NCI-H2227 (cell line): ENCODE results near the gene TMEM164.
A peak's percentile ranks its signal among the peaks of the same experiment; 100 is the strongest.

ENCODE experiments used
- DNase-seq: peaks from one replicate; lab custom pipeline; 2025; ENCODE audit not compliant: unreplicated experiment; lab: John Stamatoyannopoulos, UW

The TMEM164 gene

GRCh38 chrX:110036162-110037033 lies 33.5 kb downstream of the TMEM164 start:
- no peak for DNase-seq

- DNase-seq = no peak
These were observed 34.3 kb downstream of the TMEM164 start for GRCh38 chrX:110037178-110037577.

GRCh38 chrX:110038900-110039299 lies 36.0 kb downstream of the TMEM164 start:
- no peak for DNase-seq

- DNase-seq = no peak
These were observed 39.1 kb downstream of the TMEM164 start for GRCh38 chrX:110041980-110042379.

GRCh38 chrX:110042496-110042895 lies 39.6 kb downstream of the TMEM164 start:
- DNase-seq = no peak

GRCh38 chrX:110043506-110043905 lies 40.6 kb downstream of the TMEM164 start:
- no peak for DNase-seq

- DNase-seq = peak; percentile 5
These were observed 41.7 kb downstream of the TMEM164 start for GRCh38 chrX:110044346-110045249.

GRCh38 chrX:110045421-110045820 lies 42.5 kb downstream of the TMEM164 start:
- DNase-seq = no peak

GRCh38 chrX:110046001-110046400 lies 43.1 kb downstream of the TMEM164 start:
- peak; percentile 47 for DNase-seq

GRCh38 chrX:110046971-110047370 lies 44.1 kb downstream of the TMEM164 start:
- no peak for DNase-seq

- DNase-seq = no peak
These were observed 46.2 kb downstream of the TMEM164 start for GRCh38 chrX:110049096-110049495.

GRCh38 chrX:110050386-110050785 lies 47.5 kb downstream of the TMEM164 start:
- DNase-seq = no peak

- DNase-seq = no peak
These were observed 48.0 kb downstream of the TMEM164 start for GRCh38 chrX:110050901-110051300.

GRCh38 chrX:110051559-110051958 lies 48.6 kb downstream of the TMEM164 start:
- no peak for DNase-seq

- DNase-seq = no peak
These were observed 49.4 kb downstream of the TMEM164 start for GRCh38 chrX:110052303-110052702.

GRCh38 chrX:110053453-110053852 lies 50.5 kb downstream of the TMEM164 start:
- DNase-seq = no peak

- no peak for DNase-seq
These were observed 52.7 kb downstream of the TMEM164 start for GRCh38 chrX:110055616-110056015.

GRCh38 chrX:110056419-110056818 lies 53.5 kb downstream of the TMEM164 start:
- DNase-seq = no peak

- no peak for DNase-seq
These were observed 56.5 kb downstream of the TMEM164 start for GRCh38 chrX:110059410-110059809.

GRCh38 chrX:110060317-110060716 lies 57.4 kb downstream of the TMEM164 start:
- DNase-seq = no peak

- DNase-seq = no peak
These were observed 58.1 kb downstream of the TMEM164 start for GRCh38 chrX:110060846-110061537.
